ENCODE measurements around the gene TRNT1. TPM values are rescaled to one million over a fixed set of nuclear protein-coding genes. Genes with fewer than 3 reads are reported as not detected.

TRNT1 gene
- total and polyA plus RNA-seq, 2 of the 8 experiments (the other 6 are each of a cell fraction or from before 2014, with no cell fraction given) = 7.2 to 33.1 TPM

GRCh38 chr3:3113042-3113709, 13.6 kb upstream of the TRNT1 start:
- Histone ChIP-seq H2BK12ac (ENCODE audit: low read depth, low read length) (no peak overlapping the region), H3K4me1 (replicated peaks in 1 of 4; ENCODE audit: control insufficient read depth in 3 of 4, insufficient read depth in 4 of 4, low read length in 3 of 4) (peaks cover 0 to 6% (median 6%) of the 10 kb centered on the region in 4 experiments; a peak in 5 of 7 replicates), H3K27ac (ENCODE audit: low read depth, low read length) (no peak overlapping the region), H2BK15ac (ENCODE audit: low read length) (no peak overlapping the region), H2AFZ (ENCODE audit: low read length) (no peak overlapping the region), H3K79me2 (ENCODE audit: control insufficient read depth in 1 of 2, insufficient read depth in 2 of 2, low read length in 2 of 2) (no peaks in the 10 kb centered on the region), H3K27me3 (replicated peaks in 1 of 4; ENCODE audit: control insufficient read depth in 3 of 4, extremely low read depth in 1 of 4, insufficient read depth in 3 of 4, low read length in 3 of 4) (no peaks in the 10 kb centered on the region), H3K9me3 (ENCODE audit: insufficient read depth in 2 of 2, low read depth in 1 of 2, low read length in 1 of 2) (no peaks in the 10 kb centered on the region), H3K4me3 (ENCODE audit: extremely low read depth in 1 of 4, insufficient read depth in 2 of 4, low read depth in 3 of 4, low read length in 4 of 4) (no peak overlapping the region), H3K56ac (replicated peaks; ENCODE audit: insufficient read length, low read depth, low read length) (no peak overlapping the region), H3K14ac (ENCODE audit: insufficient read length) (no peak overlapping the region), H3K36me3 (ENCODE audit: control insufficient read depth in 2 of 4, insufficient read depth in 4 of 4, low read length in 3 of 4) (no peaks in the 10 kb centered on the region), H4K8ac (ENCODE audit: extremely low read depth, insufficient read depth, low read length) (no peak overlapping the region), H3K23ac (ENCODE audit: insufficient read length) (no peak overlapping the region), H2BK5ac (ENCODE audit: low read depth, low read length) (no peak overlapping the region), H3K23me2 (ENCODE audit: low read depth, low read length) (no peaks in the 10 kb centered on the region), H3K18ac (ENCODE audit: extremely low read depth, low read length) (no peak overlapping the region), H3K4me2 (ENCODE audit: insufficient read depth in 1 of 2, low read depth in 2 of 2, low read length in 2 of 2) (no peak overlapping the region), H3K9ac (replicated peaks in 1 of 4; ENCODE audit: extremely low read depth in 1 of 4, low read depth in 3 of 4, low read length in 3 of 4) (no peak overlapping the region), H2BK20ac (ENCODE audit: low read length) (no peak overlapping the region), H4K20me1 (replicated peaks in 1 of 2; ENCODE audit: control insufficient read depth in 1 of 2, insufficient read depth in 2 of 2, low read length in 2 of 2) (no peaks in the 10 kb centered on the region), H3K4ac (replicated peaks; ENCODE audit: insufficient read length, low read depth, low read length) (no peak overlapping the region), H2AK5ac (ENCODE audit: low read depth, low read length) (no peak overlapping the region), H4K5ac (ENCODE audit: insufficient read length, low read depth, low read length) (no peak overlapping the region), H3K79me1 (ENCODE audit: low read depth, low read length) (no peaks in the 10 kb centered on the region), H4K91ac (replicated peaks; ENCODE audit: insufficient read length, low read length) (no peak overlapping the region), H2BK120ac (replicated peaks; ENCODE audit: low read depth, low read length) (no peak overlapping the region)
- DNase-seq (ENCODE audit: low read depth in 1 of 2, low spot score in 2 of 2) = no peak
- ChIA-PET POLR2A (ENCODE audit: partially characterized antibody) (no interaction called here), CTCF (ENCODE audit: partially characterized antibody) (no interaction called here)
- 92% methylated on average over 4 of the region's 4 CpGs; no CpG with 5 or more reads in 1 of the 2 experiments for WGBS, 2 experiments (ENCODE audit: extremely low coverage in 1 of 2, insufficient coverage in 1 of 2, insufficient read length in 1 of 2, insufficient replicate concordance in 2 of 2, low coverage in 1 of 2, low lambda C conversion rate in 2 of 2, missing lambda C conversion rate in 1 of 2)
- no peak for FAIRE-seq
- TF ChIP-seq SIRT6 (IDR thresholded peaks at IDR 0.05; ENCODE audit: low read length) (no peak), POLR2AphosphoS5 (IDR thresholded peaks at IDR 0.05; ENCODE audit: low read depth, low read length) (no peak), CHD2 (IDR thresholded peaks at IDR 0.05; ENCODE audit: low read length) (no peak), CBX8 (IDR thresholded peaks at IDR 0.05; ENCODE audit: borderline replicate concordance, low read depth, low read length) (no peak), KDM1A (IDR thresholded peaks at IDR 0.05; ENCODE audit: borderline replicate concordance, low read length) (no peak), ZNF274 (IDR thresholded peaks at IDR 0.05; ENCODE audit: borderline replicate concordance, extremely low read depth, low read length) (no peak), HDAC2 (IDR thresholded peaks at IDR 0.05; ENCODE audit: borderline replicate concordance in 1 of 2, low read depth in 2 of 2, low read length in 2 of 2) (no peak), MAX (IDR thresholded peaks at IDR 0.05) (no peak), SP4 (IDR thresholded peaks at IDR 0.05; ENCODE audit: low read length) (no peak), SIN3A (conservative IDR thresholded peaks at IDR 0.05 in 1 of 2, IDR thresholded peaks at IDR 0.05 in 1 of 2; ENCODE audit: low read depth in 1 of 2, low read length in 2 of 2) (no peak), ASH2L (IDR thresholded peaks at IDR 0.05; ENCODE audit: low read length) (no peak), CBX5 (IDR thresholded peaks at IDR 0.05; ENCODE audit: low read depth, low read length) (no peak), TBP (IDR thresholded peaks at IDR 0.05; ENCODE audit: low read depth, low read length) (no peak), SRF (IDR thresholded peaks at IDR 0.05; ENCODE audit: low read depth, low read length) (no peak)
